ENCODE measurements around the gene MTFR2. TPM values are rescaled to one million over a fixed set of nuclear protein-coding genes. Genes with fewer than 3 reads are reported as not detected.

MTFR2 gene
- 5.7 and 16.3 TPM in 2 replicates for total RNA-seq (2014; rRNA removed; shearing (Covaris generic); ENCODE audit: low replicate concordance)

- no peaks in the 10 kb centered on the region for H3K9me3 ChIP-seq
- peaks cover 9% of the 10 kb centered on the region; the same call in 1 of the 2 replicates for H3K36me3 ChIP-seq
- no peaks in the 10 kb centered on the region for H3K27me3 ChIP-seq
- H3K4me3 ChIP-seq: peak within 1 kb of the TSS; percentile 94
- peak; percentile 98 for DNase-seq
Measured at GRCh38 chr6:136249811-136250685, at the start of gene MTFR2. Gene MTFR2, minus strand, starts transcription at chr6:136250311. Its CDS starts 1,212 bp downstream, at chr6:136249099.

DNA sequence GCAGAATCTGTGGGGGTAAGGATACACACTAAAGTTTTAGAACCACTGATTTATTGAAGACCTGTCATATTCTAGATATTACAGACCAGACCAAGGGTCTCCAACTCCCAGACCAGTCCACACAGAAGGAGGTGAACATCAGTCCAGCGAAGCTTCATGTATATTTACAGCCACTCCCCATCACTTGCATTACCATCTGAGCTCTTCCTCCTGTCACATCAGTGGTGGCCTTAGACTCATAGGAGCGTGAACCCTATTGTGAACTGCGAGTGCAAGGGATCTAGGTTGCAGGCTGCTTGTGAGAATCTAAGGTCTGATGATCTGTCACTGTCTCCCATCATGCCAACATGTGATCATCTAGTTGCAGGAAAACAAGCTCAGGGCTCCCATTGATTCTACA, 44.5 kb upstream of the MTFR2 start:
- H3K4me3 ChIP-seq: no peak overlapping the region
- no peaks in the 10 kb centered on the region for H3K27me3 ChIP-seq
- DNase-seq: no peak
- H3K9me3 ChIP-seq: no peaks in the 10 kb centered on the region
- H3K36me3 ChIP-seq: no peaks in the 10 kb centered on the region

DNA sequence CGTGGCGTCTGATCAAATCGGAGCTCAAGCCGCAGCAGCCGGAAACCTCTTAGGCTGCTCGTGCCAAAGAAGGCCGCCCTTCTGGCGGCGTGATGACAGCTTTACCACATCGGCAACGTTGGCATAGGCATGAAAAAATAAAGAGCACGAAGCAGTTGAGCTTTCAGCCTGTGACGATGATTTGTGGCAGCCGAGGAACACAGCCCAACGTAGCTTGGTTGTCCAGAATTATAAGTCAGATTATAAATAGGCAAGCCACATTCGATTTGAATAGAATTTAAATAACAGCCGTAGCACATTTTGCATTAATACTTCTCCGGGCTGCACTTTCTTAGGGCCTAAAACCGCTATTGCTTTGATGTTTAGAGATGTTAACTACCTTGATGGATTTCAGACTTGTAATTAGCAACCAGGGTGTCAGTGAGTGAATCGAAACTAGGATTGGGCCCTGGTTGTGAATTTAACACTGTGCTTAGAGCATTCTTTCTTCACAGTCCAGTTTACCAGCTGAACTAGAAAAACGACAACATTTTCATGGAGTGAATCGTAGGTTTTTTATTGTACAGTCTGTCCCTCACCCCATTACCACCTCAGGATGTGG, 40.4 kb upstream of the MTFR2 start:
- no peaks in the 10 kb centered on the region for H3K9me3 ChIP-seq
- DNase-seq: peak; percentile 91
- peak overlapping the region; percentile 97 for H3K4me3 ChIP-seq
- H3K27me3 ChIP-seq: no peaks in the 10 kb centered on the region
- peaks cover 21% of the 10 kb centered on the region for H3K36me3 ChIP-seq

- peak; percentile 97 for DNase-seq
- H3K4me3 ChIP-seq: peak within 1 kb of the TSS; percentile 97
- no peaks in the 10 kb centered on the region for H3K27me3 ChIP-seq
- H3K9me3 ChIP-seq: no peaks in the 10 kb centered on the region
- H3K36me3 ChIP-seq: peaks cover 22% of the 10 kb centered on the region
Measured at GRCh38 chr6:136289579-136290409, 39.7 kb upstream of the MTFR2 start, which contains the start of gene BCLAF1. Gene BCLAF1, minus strand, starts transcription at chr6:136289846. Its CDS starts 9,980 bp downstream, at chr6:136279866.

DNA sequence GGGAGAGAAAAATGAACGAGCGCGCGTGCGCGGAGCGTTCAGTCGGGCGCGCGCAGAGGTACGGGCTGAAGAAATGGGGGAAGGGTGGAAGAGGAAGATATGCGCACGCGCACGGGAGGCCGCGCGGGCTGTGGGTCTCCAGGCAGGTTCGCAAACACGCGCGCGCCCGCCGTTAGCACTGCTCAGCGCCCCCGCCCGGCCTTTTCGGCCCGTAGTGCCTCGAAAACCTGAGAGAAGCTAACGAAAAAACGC, 39.1 kb upstream of the MTFR2 start:
- Histone ChIP-seq H3K4me3 (peak overlapping the region; percentile 97), H3K36me3 (peaks cover 27% of the 10 kb centered on the region), H3K27me3 (no peaks in the 10 kb centered on the region), H3K9me3 (no peaks in the 10 kb centered on the region)
- peak; percentile 86 for DNase-seq

DNA sequence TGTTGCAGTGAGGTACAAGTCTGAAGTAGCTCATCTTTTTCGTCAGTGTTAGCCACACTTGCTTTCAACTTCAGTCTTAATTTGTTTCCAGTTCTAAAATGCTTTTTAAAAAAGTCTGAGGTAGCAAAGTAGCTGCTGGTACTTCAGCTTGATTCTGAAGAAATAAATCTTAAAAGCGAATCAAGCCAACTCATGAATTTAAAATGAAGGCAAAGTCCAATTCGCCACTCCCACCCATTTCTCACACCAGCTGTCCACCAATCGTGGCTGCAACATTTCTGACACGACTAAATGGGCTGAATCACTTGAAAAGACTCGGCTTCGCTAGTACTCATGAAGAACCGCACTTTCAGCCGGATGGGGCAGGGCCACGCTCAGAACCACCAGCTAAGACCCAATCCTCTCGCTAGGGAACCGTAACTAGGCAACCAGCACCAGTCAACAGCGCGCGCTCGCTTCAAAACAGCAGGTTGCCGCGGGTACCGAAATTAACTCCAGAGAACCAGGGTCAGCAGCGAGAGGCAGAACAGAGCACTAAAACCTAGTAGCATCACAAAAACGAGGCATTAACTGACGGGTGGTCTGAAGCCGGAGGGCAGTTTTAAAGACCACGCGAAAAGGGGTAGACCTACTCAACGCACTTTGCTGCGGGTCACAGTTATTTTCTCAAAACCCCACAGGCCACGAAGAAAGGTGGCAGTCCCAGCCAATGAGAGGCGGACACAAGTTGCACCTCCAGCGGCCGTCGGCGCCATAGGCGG, 38.6 kb upstream of the MTFR2 start:
- Histone ChIP-seq H3K9me3 (no peaks in the 10 kb centered on the region), H3K36me3 (peaks cover 28% of the 10 kb centered on the region)

DNA sequence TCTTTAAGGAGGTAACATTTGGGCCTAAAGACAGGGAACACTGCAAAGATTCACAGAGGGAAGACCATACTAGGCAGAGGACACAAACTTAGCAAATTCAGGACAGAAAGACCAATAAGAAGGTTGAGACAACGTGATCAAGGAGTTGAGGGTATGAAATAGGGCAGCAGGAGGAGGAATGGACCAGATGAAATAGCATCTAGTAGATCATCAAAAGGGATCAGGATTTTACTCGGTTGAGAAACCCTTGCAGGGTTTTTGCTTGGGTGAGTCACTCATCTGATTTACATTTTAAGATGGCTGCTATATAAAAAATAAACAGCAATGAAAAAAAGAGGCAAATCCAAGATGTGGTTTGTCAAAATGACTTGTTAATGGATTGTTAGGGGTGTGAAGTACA, 34.8 kb upstream of the MTFR2 start:
- H3K4me3 ChIP-seq: no peak overlapping the region
- no peak for DNase-seq

More for the DNA sequence above, 38.6 kb upstream of the MTFR2 start:
- Histone ChIP-seq H3K4me3 (peak overlapping the region; percentile 97), H3K27me3 (no peaks in the 10 kb centered on the region)
- DNase-seq: peak; percentile 80

DNA sequence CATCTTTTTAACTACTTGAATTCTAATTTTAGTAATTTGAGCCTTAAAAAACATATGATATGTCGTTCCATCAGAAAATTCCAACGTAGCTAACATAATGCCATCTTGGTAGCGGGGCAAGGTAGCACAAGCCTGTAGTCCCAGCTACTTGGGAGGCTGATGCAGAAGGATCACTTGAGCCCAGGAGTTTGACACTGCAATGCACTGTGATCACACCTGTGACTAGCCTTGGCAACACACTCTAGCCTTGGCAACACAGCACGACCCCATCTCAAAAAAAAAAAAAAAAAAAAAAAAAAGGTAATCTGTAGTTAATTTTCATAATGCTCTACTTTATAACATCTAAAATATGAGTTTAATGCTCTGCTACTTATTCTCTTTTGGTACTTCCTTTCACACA, 32.8 kb upstream of the MTFR2 start:
- H3K9me3 ChIP-seq: no peaks in the 10 kb centered on the region
- H3K27me3 ChIP-seq: no peaks in the 10 kb centered on the region
- no peak overlapping the region for H3K4me3 ChIP-seq
- no peak for DNase-seq
- peaks cover 54% of the 10 kb centered on the region for H3K36me3 ChIP-seq

More for the DNA sequence above, 34.8 kb upstream of the MTFR2 start:
- H3K27me3 ChIP-seq: no peaks in the 10 kb centered on the region
- peaks cover 53% of the 10 kb centered on the region for H3K36me3 ChIP-seq
- H3K9me3 ChIP-seq: no peaks in the 10 kb centered on the region

DNA sequence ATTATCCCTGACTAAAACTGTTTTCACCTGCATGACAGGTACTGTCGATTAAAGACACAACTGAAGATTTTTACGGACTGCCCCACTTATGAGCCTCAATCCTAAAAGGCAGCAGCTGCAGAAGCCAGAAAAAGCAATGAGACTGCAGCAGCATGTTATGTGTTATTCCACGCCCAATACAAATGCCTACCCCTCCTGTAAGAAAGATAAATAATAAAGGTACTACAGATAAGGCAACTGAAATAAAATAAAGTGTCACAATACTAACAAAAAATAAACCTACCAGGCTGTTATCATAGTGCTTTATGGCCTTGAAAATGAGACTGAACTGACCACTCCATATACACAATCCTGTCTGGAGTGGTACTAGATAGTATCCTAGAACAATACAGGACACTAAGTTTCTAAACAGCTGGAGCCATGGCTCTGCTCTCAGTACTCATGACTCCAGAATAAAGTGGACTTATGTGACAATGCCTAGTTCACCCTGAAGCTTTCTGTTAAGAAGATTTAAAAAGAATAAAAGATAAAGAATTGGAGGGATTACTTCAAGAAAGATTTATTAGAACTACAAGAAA, 30.0 kb upstream of the MTFR2 start:
- Histone ChIP-seq H3K4me3 (no peak overlapping the region), H3K9me3 (no peaks in the 10 kb centered on the region), H3K36me3 (peaks cover 71% of the 10 kb centered on the region), H3K27me3 (no peaks in the 10 kb centered on the region)
- no peak for DNase-seq

DNA sequence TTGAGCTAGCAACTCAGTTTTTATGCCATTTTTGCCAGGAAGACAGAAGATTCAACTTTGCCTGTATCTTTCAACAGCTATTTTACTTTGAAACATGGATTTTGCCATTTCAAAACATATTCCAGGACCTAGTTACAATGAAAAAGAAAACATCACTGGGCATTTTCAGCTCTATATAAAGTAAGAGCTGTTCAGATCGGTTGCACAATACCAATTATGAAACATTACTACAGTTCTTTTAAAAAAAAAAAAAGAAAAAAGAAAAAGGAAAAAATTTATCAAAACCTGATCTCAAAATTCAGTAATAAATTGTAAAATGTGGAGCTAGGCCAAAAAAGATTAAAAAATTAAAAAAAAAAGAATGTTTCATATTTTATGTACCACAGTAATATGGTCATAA, 24.0 kb upstream of the MTFR2 start:
- Histone ChIP-seq H3K27me3 (no peaks in the 10 kb centered on the region), H3K4me3 (no peak overlapping the region), H3K36me3 (peaks cover 89% of the 10 kb centered on the region), H3K9me3 (no peaks in the 10 kb centered on the region)
- DNase-seq: no peak

DNA sequence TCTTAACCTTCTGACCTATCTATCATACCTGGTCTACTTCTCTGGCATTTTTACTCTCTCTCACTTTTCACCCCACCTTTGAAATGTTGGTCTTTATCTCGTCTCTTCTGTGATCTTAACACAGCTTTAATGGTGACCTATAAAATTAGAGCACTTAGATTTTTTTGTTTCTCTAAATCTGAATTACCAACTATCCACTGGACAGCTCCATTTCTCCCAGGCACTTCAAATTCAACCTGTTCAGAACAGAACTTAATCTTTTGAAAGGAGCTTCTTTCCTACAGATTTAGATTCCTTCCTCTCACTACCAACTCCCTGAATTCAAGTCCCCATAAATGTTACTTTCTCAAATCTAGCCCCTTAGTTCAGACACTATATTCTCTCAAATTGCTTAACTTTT, 15.0 kb upstream of the MTFR2 start:
- no peaks in the 10 kb centered on the region for H3K27me3 ChIP-seq
- no peak for DNase-seq
- H3K9me3 ChIP-seq: no peaks in the 10 kb centered on the region
- no peak overlapping the region for H3K4me3 ChIP-seq
- peaks cover 99% of the 10 kb centered on the region for H3K36me3 ChIP-seq

DNA sequence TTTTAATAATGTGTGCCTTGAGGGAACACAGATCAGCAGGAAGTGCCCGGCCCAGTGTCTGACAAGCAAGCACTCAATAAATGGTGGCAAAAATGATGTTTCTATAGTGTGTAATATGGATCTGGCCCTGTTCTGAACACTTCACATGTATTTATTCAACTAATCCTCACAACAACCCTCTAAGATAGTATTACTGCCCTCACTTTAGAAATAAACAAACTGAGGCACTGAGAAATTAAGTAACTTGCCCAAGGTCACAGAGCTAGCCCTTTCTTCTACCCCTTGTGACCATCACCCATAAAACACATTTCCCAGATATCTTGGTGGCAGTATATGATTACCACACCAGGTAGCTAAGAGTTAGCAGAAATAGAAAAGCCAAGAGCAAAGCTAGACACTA, 12.8 kb upstream of the MTFR2 start:
- Histone ChIP-seq H3K27me3 (no peaks in the 10 kb centered on the region), H3K36me3 (peaks cover 98% of the 10 kb centered on the region), H3K9me3 (no peaks in the 10 kb centered on the region), H3K4me3 (no peak overlapping the region)
- DNase-seq: no peak

GRCh38 chr6:136254851-136255466, 4.8 kb upstream of the MTFR2 start:
- no peak overlapping the region for H3K4me3 ChIP-seq
- no peaks in the 10 kb centered on the region for H3K9me3 ChIP-seq
- peaks cover 36% of the 10 kb centered on the region for H3K36me3 ChIP-seq
- DNase-seq: no peak
- no peaks in the 10 kb centered on the region for H3K27me3 ChIP-seq

- Histone ChIP-seq H3K36me3 (peaks cover 27% of the 10 kb centered on the region), H3K27me3 (no peaks in the 10 kb centered on the region), H3K9me3 (no peaks in the 10 kb centered on the region), H3K4me3 (no peak overlapping the region)
- no peak for DNase-seq
Measured at GRCh38 chr6:136253734-136254133, 3.6 kb upstream of the MTFR2 start.

- Histone ChIP-seq H3K9me3 (no peaks in the 10 kb centered on the region), H3K27me3 (no peaks in the 10 kb centered on the region), H3K36me3 (peaks cover 18% of the 10 kb centered on the region), H3K4me3 (no peak overlapping the region)
- no peak for DNase-seq
Measured at GRCh38 chr6:136252441-136252840, 2.3 kb upstream of the MTFR2 start.

DNA sequence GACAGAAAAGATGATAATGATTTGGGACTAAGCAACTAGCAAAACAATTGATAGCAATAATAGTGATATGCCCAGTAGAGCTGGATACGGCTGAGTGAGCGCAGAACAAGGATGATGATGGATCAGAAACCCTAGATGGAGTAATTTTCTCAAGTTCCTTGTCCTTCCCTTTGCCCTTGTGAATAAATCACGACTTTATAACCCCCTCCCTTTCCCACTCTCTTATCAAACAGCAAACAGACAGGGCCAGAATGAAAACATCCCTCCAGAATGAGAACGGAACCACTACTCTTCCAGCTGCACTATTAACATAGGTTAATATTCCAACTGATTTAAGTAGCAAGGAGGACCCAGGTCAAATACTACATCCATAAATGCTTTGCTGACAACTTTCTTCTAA, 1.3 kb upstream of the MTFR2 start:
- Histone ChIP-seq H3K4me3 (peak overlapping the region; percentile 94), H3K27me3 (no peaks in the 10 kb centered on the region), H3K9me3 (no peaks in the 10 kb centered on the region), H3K36me3 (peaks cover 11% of the 10 kb centered on the region; the same call in 1 of the 2 replicates)
- no peak for DNase-seq

Measured in MG63 (cell line).